Left ventricle myocardium inferior (tissue), 1 donor: ENCODE data around the gene PCDHA1. TPM values are rescaled to one million over a fixed set of nuclear protein-coding genes. Genes with fewer than 3 reads are reported as not detected.

Source experiments
- DNase-seq: peaks from one replicate; pipeline ENCODE4 v3.0.0-alpha.2; 2020
- H3K27ac ChIP-seq: fragments of 200-600 bp; replicated peaks from 2 replicates; pipeline ENCODE4 v1.8.0; 2021
- H3K27me3 ChIP-seq: fragments of 200-600 bp; 2 replicates; pipeline ENCODE4 v1.8.0; 2021; ENCODE audit warnings: low read depth
- H3K36me3 ChIP-seq: fragments of 200-600 bp; 2 replicates; pipeline ENCODE4 v1.8.0; 2021
- H3K4me1 ChIP-seq: fragments of 200-600 bp; 2 replicates; pipeline ENCODE4 v1.8.0; 2021
- H3K4me3 ChIP-seq: fragments of 200-600 bp; 2 replicates; pipeline ENCODE4 v1.8.0; 2021; ENCODE audit warnings: mild to moderate bottlenecking, moderate library complexity
- H3K9me3 ChIP-seq: fragments of 200-600 bp; replicated peaks from 2 replicates; pipeline ENCODE4 v1.8.0; 2021
- CTCF ChIP-seq: fragments of 200-600 bp; IDR thresholded peaks from 2 replicates; pipeline ENCODE4 v1.8.0; 2021; ENCODE audit warnings: antibody characterized with exemption, mild to moderate bottlenecking, borderline replicate concordance
- intact Hi-C: fragments of 100-400 bp; cut with micrococcal nuclease; formaldehyde crosslinking; loops from one replicate; pipeline ENCODE4 v1.11.0; 2022
- total RNA-seq: library from RNA; stranded (reverse); fragmentation: NEBNext Ultra II Directional; extraction: Animal tissue kit (Norgen Biotek cat#: 25700); gene quantifications from one replicate; pipeline ENCODE4 v1.2.1, GENCODE V29; 2021
- donor health status: DM: no; HTN: yes; CAD: no; lungs with severe emphysema.

The PCDHA1 gene
- total RNA-seq, 1 donor from 2014 or later = not detected

GRCh38 chr5:140916325-140916724, 130.4 kb downstream of the PCDHA1 start:
- no peaks in the 10 kb centered on the region for H3K36me3 ChIP-seq
- H3K4me1 ChIP-seq = no peaks in the 10 kb centered on the region
- H3K4me3 ChIP-seq = no peak overlapping the region
- H3K9me3 ChIP-seq = peaks cover 57% of the 10 kb centered on the region
- DNase-seq = no peak
- no peak for TF ChIP-seq CTCF
- H3K27ac ChIP-seq = no peak overlapping the region
- H3K27me3 ChIP-seq = peaks cover 15% of the 10 kb centered on the region
- intact Hi-C loops = no loop called here

- Histone ChIP-seq H3K4me1 (peaks cover 19% of the 10 kb centered on the region), H3K4me3 (no peak overlapping the region), H3K27me3 (peaks cover 86% of the 10 kb centered on the region), H3K9me3 (peaks cover 2% of the 10 kb centered on the region), H3K27ac (no peak overlapping the region), H3K36me3 (no peaks in the 10 kb centered on the region)
- no peak for TF ChIP-seq CTCF
- no peak for DNase-seq
- intact Hi-C loops = no loop called here
Observed at GRCh38 chr5:140923601-140924000, 137.7 kb downstream of the PCDHA1 start.

- peak within 1 kb of the TSS; percentile 64 for H3K4me3 ChIP-seq
- no peak within 1 kb of the TSS for H3K27ac ChIP-seq
- H3K27me3 ChIP-seq = peaks cover 99% of the 10 kb centered on the region
- intact Hi-C loops = no loop called here
- no peak for TF ChIP-seq CTCF
- no peaks in the 10 kb centered on the region for H3K9me3 ChIP-seq
- no peaks in the 10 kb centered on the region for H3K36me3 ChIP-seq
- no peak for DNase-seq
- peaks cover 19% of the 10 kb centered on the region for H3K4me1 ChIP-seq
Observed at GRCh38 chr5:140925806-140926442, 140.0 kb downstream of the PCDHA1 start, which contains the start of gene PCDHAC1. TSS of gene PCDHAC1 (plus strand) at chr5:140926299. CDS start at chr5:140926893, 594 bp downstream.

- no peak overlapping the region for H3K27ac ChIP-seq
- no peaks in the 10 kb centered on the region for H3K9me3 ChIP-seq
- peaks cover 98% of the 10 kb centered on the region for H3K27me3 ChIP-seq
- intact Hi-C loops = no loop called here
- TF ChIP-seq CTCF = peak; percentile 72
- H3K4me1 ChIP-seq = peaks cover 19% of the 10 kb centered on the region
- H3K4me3 ChIP-seq = peak overlapping the region; percentile 64
- DNase-seq = peak; percentile 70
- H3K36me3 ChIP-seq = no peaks in the 10 kb centered on the region
Observed at GRCh38 chr5:140926443-140927227, 140.7 kb downstream of the PCDHA1 start.

- TF ChIP-seq CTCF = no peak
- peak overlapping the region; percentile 64 for H3K4me3 ChIP-seq
- no peaks in the 10 kb centered on the region for H3K36me3 ChIP-seq
- H3K4me1 ChIP-seq = peaks cover 19% of the 10 kb centered on the region
- H3K9me3 ChIP-seq = no peaks in the 10 kb centered on the region
- intact Hi-C loops = no loop called here
- no peak overlapping the region for H3K27ac ChIP-seq
- no peak for DNase-seq
- peaks cover 92% of the 10 kb centered on the region for H3K27me3 ChIP-seq
Observed at GRCh38 chr5:140927228-140927573, 141.3 kb downstream of the PCDHA1 start.
